Right lobe of liver (tissue), 4 donors: Measurements from ENCODE around the gene CAMSAP2.

Experiments
- POLR2A ChIP-seq: fragments of 450-650 bp; IDR thresholded peaks from one replicate; pipeline ENCODE4 v1.6.1; 2017; ENCODE audit warnings: antibody characterized with exemption, mild to moderate bottlenecking
- TF ChIP-seq, protein P1 (sequence below), 4 donors: fragments of 200-600 bp in 3 of 4; fragments of 450-650 bp in 1 of 4; IDR thresholded peaks; one replicate each; pipeline versions ENCODE4 v1.5.1 to v1.8.0; 2016 to 2022; ENCODE audit warnings: antibody characterized with exemption in 4 of 4, mild to moderate bottlenecking in 2 of 4
- donor health status: DM: no; HTN: no; CAD: no.
- donor health status: DM: no; HTN: no; CAD: no.
- donor health status: DM: no; HTN: yes; CAD: no.

DNA sequence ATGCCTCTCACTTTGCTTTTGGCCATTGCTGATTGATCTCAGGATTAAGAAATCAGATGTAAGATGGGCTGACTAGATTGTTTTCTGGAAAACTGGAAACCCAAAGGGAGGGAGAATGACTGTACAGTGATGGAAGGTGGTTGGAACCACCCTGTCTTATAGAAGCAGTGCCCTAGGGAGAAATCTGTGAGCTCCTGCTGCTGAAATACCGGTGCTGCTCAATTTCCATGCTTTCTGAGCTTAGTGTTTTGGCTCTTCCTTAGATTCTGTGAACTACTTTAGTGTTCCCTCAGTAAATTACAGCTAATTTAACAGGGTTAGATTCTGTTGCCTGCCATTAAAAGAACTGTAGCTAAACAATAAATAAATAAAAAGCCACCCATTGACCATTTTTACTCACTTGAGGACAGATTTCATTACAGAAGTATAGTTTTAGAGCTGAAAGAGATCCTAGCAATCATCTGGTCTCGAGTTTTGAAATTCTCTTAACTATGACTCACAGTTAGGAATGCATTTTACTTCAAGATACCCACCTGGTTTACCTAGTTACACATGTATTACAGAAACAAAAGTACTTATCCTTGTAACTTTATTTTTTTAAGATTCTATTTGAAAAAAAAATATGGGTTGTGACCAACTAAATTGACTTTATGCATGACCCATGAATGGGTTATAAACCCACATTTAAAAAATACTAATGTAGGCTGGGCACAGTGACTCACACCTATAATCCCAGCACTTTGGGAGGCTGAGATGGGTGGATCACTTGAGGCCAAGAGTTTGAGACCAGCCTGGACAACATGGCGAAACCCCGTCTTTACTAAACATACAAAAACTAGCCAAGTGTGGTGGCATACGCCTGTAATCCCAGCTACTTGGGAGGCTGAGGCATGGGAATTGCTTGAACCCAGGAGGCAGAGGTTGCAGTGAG lies 33.2 kb downstream of the CAMSAP2 start:
- TF ChIP-seq, protein P1, sequence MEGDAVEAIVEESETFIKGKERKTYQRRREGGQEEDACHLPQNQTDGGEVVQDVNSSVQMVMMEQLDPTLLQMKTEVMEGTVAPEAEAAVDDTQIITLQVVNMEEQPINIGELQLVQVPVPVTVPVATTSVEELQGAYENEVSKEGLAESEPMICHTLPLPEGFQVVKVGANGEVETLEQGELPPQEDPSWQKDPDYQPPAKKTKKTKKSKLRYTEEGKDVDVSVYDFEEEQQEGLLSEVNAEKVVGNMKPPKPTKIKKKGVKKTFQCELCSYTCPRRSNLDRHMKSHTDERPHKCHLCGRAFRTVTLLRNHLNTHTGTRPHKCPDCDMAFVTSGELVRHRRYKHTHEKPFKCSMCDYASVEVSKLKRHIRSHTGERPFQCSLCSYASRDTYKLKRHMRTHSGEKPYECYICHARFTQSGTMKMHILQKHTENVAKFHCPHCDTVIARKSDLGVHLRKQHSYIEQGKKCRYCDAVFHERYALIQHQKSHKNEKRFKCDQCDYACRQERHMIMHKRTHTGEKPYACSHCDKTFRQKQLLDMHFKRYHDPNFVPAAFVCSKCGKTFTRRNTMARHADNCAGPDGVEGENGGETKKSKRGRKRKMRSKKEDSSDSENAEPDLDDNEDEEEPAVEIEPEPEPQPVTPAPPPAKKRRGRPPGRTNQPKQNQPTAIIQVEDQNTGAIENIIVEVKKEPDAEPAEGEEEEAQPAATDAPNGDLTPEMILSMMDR (IDR thresholded peaks at IDR 0.05): no peak
- no peak for TF ChIP-seq POLR2A
